ENCODE measurements around the gene LTB4R.

The LTB4R gene, protein sequence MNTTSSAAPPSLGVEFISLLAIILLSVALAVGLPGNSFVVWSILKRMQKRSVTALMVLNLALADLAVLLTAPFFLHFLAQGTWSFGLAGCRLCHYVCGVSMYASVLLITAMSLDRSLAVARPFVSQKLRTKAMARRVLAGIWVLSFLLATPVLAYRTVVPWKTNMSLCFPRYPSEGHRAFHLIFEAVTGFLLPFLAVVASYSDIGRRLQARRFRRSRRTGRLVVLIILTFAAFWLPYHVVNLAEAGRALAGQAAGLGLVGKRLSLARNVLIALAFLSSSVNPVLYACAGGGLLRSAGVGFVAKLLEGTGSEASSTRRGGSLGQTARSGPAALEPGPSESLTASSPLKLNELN

GRCh38 chr14:24310646-24311604, at the start of gene LTB4R:
TSS of gene LTB4R (plus strand) at chr14:24311502. CDS start at chr14:24315652, 4,150 bp downstream.
- DNase-seq = peak; percentile 83

GRCh38 chr14:24261969-24262327, 49.4 kb upstream of the LTB4R start:
- DNase-seq = no peak

DNA sequence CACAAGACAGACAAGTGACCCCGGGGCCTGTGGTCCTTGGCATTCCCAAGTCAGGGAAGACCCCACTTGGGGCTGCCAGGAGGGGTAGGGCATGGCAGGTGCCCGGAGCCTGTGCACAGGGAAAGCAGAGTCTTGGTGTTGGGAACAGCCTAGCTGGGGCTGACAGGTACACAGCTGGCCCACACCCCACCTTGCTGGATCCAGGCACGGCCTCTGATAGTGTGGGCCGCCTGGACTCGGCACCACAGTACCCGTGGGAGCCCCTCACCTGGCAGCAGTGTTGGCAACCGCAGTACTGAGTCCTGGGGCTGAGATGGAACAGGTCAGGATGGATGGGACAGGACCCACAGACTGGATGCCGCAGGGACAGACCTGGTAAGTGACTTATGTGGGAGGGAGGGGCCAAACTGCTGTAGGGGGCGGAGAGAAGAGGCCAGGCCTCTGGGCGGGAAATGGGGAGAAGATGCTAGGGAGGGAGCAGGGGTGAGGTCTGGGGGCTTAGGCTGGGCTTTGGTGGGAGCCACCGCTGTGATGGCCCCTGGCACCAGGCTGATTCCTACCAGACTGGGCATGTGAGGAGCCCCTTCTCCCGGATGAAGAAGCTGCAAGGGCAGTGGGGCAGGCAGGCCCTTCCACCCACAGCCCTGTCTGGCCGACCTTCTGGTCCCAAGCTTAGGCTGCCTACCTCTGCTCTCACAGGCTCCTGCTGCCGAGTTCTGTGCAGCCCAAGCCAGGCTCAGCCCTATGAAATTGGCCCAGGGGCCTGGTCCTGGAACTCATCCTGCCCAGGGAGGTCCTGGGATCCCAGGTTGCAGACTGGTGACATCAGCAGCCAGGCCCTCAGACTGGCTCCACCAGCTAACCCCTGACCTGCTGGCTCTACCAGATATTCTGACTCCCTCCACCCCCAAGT, 48.2 kb upstream of the LTB4R start, which contains the start of gene TGM1:
TSS of gene TGM1 (minus strand) at position 357 of the 913 bp plus-strand sequence. CDS start 825 bp downstream, outside the sequence.
- DNase-seq = no peak

GRCh38 chr14:24263848-24264247, 47.5 kb upstream of the LTB4R start:
- no peak for DNase-seq

DNA sequence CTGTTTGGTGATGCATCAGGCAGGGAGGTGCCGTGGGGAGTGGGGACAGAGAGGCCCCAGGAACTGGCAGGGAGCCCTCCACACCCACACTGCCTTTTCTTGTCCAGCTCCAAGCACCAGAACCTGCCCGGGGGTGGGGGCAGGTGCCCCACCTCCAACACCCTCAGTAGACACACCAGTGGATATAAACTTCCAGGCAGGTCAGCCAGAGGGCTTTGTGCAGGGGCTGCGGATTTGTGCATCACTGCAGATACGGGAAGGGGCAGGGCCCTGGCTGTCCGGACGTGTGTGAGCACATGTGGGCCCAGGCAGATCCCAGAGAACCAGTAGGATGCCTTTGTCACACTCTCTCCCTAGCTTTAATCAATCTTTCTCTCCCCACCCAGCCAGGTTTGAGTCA, 47.0 kb upstream of the LTB4R start:
- no peak for DNase-seq

DNA sequence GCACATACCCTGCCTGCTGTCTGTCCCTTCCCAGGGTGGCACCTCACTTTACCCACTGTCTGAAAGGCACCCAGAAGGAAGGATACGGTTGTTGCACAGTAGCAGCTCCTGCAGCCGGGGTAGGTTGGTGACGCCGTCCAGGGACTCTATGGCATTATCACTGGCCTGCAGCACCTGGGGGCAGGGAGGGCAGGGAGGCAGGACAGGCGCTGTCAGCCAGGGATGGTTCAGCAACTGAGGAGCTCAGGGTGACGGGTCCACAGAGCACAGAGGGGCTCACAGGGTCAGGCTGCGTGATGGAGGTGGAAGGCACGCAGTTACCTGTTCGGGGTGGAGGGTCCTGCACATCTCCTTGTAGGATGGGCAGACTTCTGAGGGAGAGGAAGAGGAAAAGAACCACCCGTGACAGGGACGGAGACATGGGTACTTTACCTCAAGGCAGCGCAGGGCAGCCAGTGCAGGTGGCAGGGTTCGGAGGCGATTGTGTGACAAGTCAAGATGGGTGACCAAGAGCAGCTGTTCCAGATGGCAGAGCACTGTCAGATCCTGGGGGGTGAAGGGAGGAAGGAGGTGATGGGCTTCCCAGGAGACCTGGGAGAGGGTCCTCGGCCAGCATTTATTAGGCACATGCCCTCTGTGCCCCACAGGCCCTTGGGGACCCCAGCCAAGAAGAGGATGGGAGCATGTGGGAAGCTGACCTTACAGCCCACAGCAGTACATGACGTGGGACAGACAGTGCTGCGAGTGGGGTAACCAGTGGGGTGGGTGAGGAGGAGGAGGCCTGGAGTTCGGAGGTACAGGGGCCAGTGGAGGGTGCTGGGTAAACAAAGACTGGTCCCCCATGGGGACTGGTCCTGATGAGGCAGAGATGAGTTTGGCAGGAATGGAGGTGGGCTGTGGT, 44.7 kb upstream of the LTB4R start:
- DNase-seq = no peak

DNA sequence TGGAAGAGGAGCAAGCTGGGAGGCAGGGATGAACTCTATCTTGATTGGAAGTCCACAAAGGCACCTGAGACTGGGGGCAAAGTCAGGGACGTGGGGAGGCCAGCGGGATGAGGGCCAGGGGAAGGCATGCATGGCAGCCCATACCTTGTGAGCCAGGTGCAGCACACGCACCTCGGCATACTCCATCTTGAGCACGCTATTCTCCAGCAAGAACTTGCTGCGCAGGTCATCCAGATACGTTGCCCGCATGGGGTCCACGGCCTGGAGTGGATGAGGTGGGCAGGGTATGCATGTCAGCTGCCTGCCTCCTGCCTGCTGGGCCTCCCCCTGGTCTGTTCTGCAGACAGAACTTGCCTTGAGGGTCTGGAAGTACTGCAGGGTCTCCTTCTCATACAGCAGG, 43.8 kb upstream of the LTB4R start:
- no peak for DNase-seq

GRCh38 chr14:24268225-24268624, 43.1 kb upstream of the LTB4R start:
- DNase-seq = no peak

GRCh38 chr14:24269368-24269767, 41.9 kb upstream of the LTB4R start:
- DNase-seq = no peak

- no peak for DNase-seq
These were observed 41.3 kb upstream of the LTB4R start for GRCh38 chr14:24269910-24270536.

GRCh38 chr14:24270537-24271133, 40.7 kb upstream of the LTB4R start:
- no peak for DNase-seq

DNA sequence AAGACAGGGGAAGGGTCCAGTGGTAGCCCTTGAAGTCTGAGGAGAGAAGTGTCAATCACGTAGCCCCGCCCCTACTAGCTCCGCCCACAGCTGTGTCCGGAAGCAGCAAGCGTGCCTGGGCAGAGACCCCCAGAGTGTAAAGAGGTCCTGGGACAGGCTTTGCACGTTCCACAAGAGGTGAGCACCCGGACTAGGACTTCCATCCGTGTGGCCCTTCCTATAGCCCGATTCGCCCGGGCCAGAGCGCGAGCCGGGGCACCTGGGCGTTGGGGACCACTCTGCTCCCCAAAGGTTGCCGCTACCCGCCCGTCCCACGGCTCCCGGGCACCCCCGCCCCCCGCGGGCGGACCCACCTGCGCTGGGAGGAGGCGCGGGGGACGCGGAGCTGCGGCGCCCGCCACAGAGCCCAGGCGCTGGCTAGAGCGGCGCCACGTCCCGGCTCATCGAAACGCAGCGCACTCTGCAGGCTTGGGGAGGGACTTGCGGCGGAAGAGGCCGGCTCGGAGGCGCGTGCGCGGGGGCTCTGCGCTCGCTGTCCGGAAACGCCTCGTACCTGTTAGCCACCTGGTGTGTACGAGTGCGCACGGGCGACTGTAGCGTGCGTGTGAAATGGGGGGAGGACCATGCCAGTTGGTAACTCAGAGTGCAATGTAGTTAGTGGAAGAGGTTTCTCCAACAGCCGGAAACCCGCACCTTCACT, 40.0 kb upstream of the LTB4R start, which contains the start of gene RABGGTA:
TSS of gene RABGGTA (minus strand) at position 464 of the 700 bp plus-strand sequence. CDS start 482 bp downstream, outside the sequence.
- peak; percentile 92 for DNase-seq

DNA sequence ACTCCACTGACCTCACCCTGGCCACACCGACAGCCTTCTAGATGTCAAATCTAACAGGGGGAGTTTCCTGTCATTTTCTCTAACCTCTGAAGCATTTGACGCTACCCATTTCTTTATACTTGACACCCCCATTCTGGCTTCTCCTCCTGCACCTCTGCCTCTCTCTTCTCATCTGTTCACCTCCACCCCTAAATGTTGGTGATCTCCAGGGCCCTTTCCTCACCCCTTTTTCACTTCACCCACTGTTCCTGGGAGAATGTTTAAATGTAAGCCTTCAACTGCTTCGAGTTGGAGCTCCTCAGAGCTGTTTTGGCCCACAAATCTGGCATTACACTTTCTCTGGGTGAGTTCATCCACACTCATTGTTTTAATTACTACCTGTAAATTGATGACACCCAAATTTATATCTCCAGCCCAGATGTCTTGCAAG, 39.5 kb upstream of the LTB4R start:
- no peak for DNase-seq

DNA sequence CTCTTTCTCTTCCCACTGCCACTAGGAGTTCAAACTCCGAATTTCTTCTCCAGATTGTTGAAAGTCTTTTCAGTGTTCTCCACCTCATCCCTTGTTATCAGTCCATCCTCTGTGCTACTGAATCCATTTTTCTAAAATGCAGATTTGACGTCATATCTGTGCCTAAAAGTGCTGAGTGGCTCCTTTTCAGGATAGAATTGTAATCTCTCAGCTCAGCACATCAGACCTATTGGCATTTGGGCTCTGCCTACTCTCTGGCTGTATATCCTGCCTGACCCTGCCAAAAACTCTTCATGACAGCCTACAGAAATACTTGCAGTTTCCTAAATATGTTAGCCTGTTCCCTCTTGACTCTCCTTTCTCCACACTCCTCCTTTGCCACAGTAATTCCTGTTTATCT, 38.8 kb upstream of the LTB4R start:
- DNase-seq = no peak

GRCh38 chr14:24273422-24273998, 37.8 kb upstream of the LTB4R start:
- DNase-seq = peak; percentile 46

GRCh38 chr14:24274101-24274543, 37.2 kb upstream of the LTB4R start:
- peak; percentile 69 for DNase-seq

DNA sequence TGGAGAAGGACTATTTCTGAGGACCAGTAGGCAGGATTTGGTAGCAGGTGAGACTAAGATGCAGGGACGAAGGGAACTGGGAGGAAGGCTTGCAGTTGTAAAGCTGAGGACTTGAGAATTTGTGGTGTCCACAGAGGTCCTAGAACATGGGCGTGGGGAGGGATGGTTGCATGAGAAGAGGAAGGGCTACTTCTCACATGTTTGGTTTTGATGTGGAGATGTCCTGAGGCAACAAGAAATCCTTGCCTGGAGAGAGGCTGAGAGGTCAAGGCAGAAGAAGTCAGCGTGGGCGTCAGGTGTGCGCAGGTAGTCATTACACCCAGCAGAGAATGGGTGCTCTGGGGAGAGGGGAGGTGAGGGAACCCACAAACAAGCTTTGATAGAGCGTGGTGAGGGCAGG, 34.2 kb upstream of the LTB4R start:
- no peak for DNase-seq

DNA sequence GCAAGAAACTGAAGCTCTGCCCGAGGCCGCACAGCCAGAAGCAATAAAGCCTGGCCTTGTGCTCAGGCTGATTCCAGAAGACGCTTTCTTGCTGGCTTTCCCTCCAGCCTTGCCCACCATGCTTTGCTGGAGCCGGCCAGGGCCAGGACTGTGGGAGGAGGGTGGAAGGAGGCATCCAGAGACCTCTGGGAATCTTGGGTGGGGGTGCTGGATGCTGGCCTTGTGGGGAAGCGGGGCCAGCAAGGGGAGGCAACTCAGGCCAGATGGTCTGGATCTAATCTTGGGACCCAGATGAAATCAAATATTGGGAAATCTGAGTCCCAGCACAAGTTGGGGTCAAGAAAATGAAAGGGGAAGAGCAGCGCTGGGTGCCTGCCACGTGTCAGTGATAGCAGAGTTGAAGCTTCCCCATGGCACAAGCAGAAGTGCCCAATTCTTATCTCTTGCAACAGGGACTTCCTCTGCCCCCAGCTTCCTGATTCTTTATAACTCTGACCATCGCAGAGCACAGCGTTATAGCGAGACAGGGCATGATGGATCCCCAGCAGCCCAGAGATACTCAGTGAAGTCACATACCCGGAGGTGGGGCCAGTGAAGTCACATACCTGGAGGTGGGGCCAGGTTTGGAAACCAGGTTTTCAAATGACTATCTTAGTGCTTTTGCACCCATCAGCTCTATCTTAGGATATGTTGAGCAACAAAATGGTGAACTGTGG, 33.5 kb upstream of the LTB4R start:
- peak; percentile 89 for DNase-seq

DNA sequence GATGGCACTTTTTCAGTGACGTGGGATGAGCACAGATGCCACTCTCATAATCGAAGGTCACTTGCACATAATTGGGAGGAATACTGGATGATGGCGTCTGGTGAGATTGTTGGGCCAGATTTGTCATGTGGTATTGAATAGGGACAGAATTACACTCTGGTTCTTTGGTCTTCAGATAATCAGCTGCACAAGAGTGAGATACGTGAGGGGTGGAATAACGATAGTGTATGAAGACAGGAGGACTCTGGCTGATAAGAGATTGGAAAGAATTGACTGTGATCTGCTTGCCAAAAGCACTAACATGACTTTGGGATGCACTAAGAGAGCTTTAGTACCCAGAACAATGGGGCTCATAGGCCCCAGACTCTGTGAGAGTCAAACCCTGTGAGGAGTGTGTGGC, 32.9 kb upstream of the LTB4R start:
- peak; percentile 50 for DNase-seq

Data from hematopoietic multipotent progenitor cell treated with erythropoietin and hydrocortisone succinate and interleukin-3 and kit ligand, for 6 days (in vitro differentiated cells).